K562 (cell line): Measurements from ENCODE around the gene PMPCB. TPM values are rescaled to one million over a fixed set of nuclear protein-coding genes. Genes with fewer than 3 reads are reported as not detected.

Experiments used
- AFF1 ChIP-seq, 2 experiments: fragments of 450-650 bp; IDR thresholded peaks; 2 replicates each; pipeline ENCODE4 v1.6.1; 2018; ENCODE audit warnings: mild to moderate bottlenecking in 2 of 2, low read depth in 1 of 2; ENCODE audit not compliant: partially characterized antibody in 2 of 2
- CHD4 ChIP-seq: fragments of 200-600 bp; sonication (generic); IDR thresholded peaks from 3 replicates; pipeline ENCODE4 v1.6.1; 2012; ENCODE audit warnings: low read depth, mild to moderate bottlenecking, mixed read lengths, low read length, inconsistent platforms; ENCODE audit not compliant: insufficient read depth, insufficient replicate concordance, poor library complexity, severe bottlenecking
- COPS2 ChIP-seq: fragments of 450-650 bp; conservative IDR thresholded peaks from 2 replicates; pipeline ENCODE4 v1.6.1; 2016; ENCODE audit warnings: mild to moderate bottlenecking, moderate library complexity
- FOXP1 ChIP-seq: sonication (generic); formaldehyde crosslinking; IDR thresholded peaks from 2 replicates; pipeline ENCODE4 v1.8.0; 2022; ENCODE audit warnings: mild to moderate bottlenecking, missing genetic modification reagents
- HDAC2 ChIP-seq: fragments of 450-650 bp; IDR thresholded peaks from 2 replicates; pipeline ENCODE4 v1.6.1; 2016; ENCODE audit warnings: mild to moderate bottlenecking
- HNRNPL ChIP-seq: fragments of 200-400 bp; formaldehyde crosslinking; IDR thresholded peaks from 2 replicates; pipeline ENCODE4 v1.6.1; 2017; ENCODE audit warnings: low read depth, mild to moderate bottlenecking, low read length
- KLF16 ChIP-seq: IDR thresholded peaks from 2 replicates; pipeline ENCODE4 v1.6.1; 2016; ENCODE audit warnings: antibody characterized with exemption
- KLF6 ChIP-seq: fragments of 250-450 bp; sonication (Bioruptor Pico); IDR thresholded peaks from 2 replicates; pipeline ENCODE4 v1.4.0; 2020; ENCODE audit warnings: mild to moderate bottlenecking, moderate library complexity, borderline replicate concordance
- PHF20 ChIP-seq: fragments of 450-650 bp; IDR thresholded peaks from 2 replicates; pipeline ENCODE4 v1.6.1; 2018; ENCODE audit not compliant: partially characterized antibody
- PHTF2 ChIP-seq: fragments of 250-450 bp; sonication (Bioruptor Pico); IDR thresholded peaks from 2 replicates; pipeline ENCODE4 v1.5.0; 2021; ENCODE audit warnings: mild to moderate bottlenecking
- RERE ChIP-seq: sonication (generic); formaldehyde crosslinking; IDR thresholded peaks from 2 replicates; pipeline ENCODE4 v1.8.0; 2023; ENCODE audit warnings: missing genetic modification reagents, mild to moderate bottlenecking, borderline replicate concordance
- SOX6 ChIP-seq: fragments of 450-650 bp; IDR thresholded peaks from 2 replicates; pipeline ENCODE4 v1.6.1; 2014; ENCODE audit warnings: mild to moderate bottlenecking
- TRIM25 ChIP-seq: fragments of 450-650 bp; IDR thresholded peaks from 2 replicates; pipeline ENCODE4 v1.7.0; 2016; ENCODE audit warnings: borderline replicate concordance
- ZNF121 ChIP-seq: sonication (generic); formaldehyde crosslinking; conservative IDR thresholded peaks from 2 replicates; pipeline ENCODE4 v1.8.0; 2022; ENCODE audit warnings: missing genetic modification reagents
- polyA plus RNA-seq, 8 experiments: library from polyadenylated mRNA; depleted of rRNA in 4 of 8; stranded (reverse) in 5 of 8; unstranded in 3 of 8; fragments of >200 nt; fragmentation: Nextera tagmentation in 2 of 8; fragmentation: Illumina TruSeq in 1 of 8; extraction: Ambion mirVana in 2 of 8; extraction: Trizol in 1 of 8; gene quantifications; 2 replicates each; pipeline versions ENCODE4 v1.2.1 to v1.2.3, GENCODE V29; 2011 to 2014; ENCODE audit warnings: inconsistent platforms in 1 of 8, missing spikeins in 1 of 8
- total RNA-seq, 7 experiments: library from RNA; depleted of rRNA in 6 of 7; stranded (reverse); fragments of >200 nt in 6 of 7; fragmentation: Illumina TruSeq in 2 of 7; extraction: Trizol in 2 of 7; gene quantifications; 2 replicates each; pipeline versions ENCODE4 v1.2.1 to v1.2.3, GENCODE V29; 2011 to 2021; ENCODE audit warnings: low replicate concordance in 1 of 7

PMPCB gene
- total and polyA plus RNA-seq, 9 of the 15 experiments (the other 6 are each of a cell fraction or from before 2014, with no cell fraction given), result 61.2 to 209 (median 105) TPM

- TF ChIP-seq TRIM25 (no peak), FOXP1 (CRISPR knock-in tag) (peak; percentile 67; the same call in 1 of the 2 replicates), HNRNPL (no peak), ZNF121 (CRISPR knock-in tag) (no peak), PHF20 (peak; percentile 97), KLF16 (peak; percentile 69), KLF6 (CRISPR knock-in tag) (no peak), SOX6 (peak; percentile 48; the same call in 1 of the 2 replicates), CHD4 (no peak), RERE (CRISPR knock-in tag) (no peak), AFF1 (IDR thresholded peaks at IDR 0.05; ENCODE audit: low read depth in 1 of 2, partially characterized antibody in 2 of 2) (no peak), PHTF2 (CRISPR knock-in tag) (no peak), COPS2 (no peak), HDAC2 (peak; percentile 79)
These were observed at the start of gene PMPCB (continued) for GRCh38 chr7:103296901-103297836.
